ENCODE measurements around the gene DGKI. TPM values are rescaled to one million over a fixed set of nuclear protein-coding genes. Genes with fewer than 3 reads are reported as not detected.

Gene DGKI
- total RNA-seq, 4 donors from 2014 or later: 0.16 to 4.4 (median 2.1) TPM

DNA sequence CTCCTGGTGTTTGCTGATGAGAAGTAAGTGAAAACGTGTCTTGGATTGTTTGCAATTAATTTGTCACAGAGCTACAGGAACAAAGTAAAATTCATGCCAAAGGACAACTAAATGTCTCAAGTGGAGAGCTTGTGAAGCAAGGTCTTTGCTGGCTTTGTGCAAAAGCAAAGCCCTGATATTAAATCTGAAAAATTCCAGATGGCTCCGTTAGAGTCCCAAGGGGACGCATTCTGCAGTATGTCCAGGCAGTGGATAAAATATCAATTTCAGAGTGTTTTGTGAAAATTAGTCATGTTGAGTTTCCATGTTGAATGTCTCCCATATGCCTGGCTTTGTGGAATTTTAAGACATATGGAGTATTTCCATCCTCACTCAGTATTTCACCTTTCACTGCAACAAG is 400.7 kb downstream of the DGKI start:
- no peak for ATAC-seq (ENCODE audit: low FRiP score)
- TF ChIP-seq, protein P1, sequence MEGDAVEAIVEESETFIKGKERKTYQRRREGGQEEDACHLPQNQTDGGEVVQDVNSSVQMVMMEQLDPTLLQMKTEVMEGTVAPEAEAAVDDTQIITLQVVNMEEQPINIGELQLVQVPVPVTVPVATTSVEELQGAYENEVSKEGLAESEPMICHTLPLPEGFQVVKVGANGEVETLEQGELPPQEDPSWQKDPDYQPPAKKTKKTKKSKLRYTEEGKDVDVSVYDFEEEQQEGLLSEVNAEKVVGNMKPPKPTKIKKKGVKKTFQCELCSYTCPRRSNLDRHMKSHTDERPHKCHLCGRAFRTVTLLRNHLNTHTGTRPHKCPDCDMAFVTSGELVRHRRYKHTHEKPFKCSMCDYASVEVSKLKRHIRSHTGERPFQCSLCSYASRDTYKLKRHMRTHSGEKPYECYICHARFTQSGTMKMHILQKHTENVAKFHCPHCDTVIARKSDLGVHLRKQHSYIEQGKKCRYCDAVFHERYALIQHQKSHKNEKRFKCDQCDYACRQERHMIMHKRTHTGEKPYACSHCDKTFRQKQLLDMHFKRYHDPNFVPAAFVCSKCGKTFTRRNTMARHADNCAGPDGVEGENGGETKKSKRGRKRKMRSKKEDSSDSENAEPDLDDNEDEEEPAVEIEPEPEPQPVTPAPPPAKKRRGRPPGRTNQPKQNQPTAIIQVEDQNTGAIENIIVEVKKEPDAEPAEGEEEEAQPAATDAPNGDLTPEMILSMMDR (IDR thresholded peaks at IDR 0.05): no peak
- DNase-seq (ENCODE audit: low spot score): no peak

DNA sequence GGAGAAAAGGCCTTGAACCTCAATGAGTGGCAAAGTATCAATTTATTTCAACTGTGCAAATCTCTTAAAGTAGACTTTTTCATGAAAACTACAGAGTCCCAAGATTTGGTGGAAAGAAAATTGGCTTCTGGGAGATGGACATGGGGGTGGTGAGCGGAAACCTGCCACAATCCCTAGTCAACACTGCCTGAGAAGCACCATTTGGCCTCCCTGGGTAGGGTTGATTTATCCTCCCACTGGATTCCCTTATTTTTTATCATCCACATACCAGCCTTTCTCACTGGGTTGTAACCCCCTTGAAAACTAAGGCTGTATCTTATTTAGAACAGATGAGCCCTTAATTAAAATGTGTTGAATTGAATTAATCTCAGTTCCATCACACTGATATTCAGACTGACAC is 401.5 kb downstream of the DGKI start:
- TF ChIP-seq, protein P1 (IDR thresholded peaks at IDR 0.05): no peak
- ATAC-seq (ENCODE audit: low FRiP score): no peak
- no peak for DNase-seq (ENCODE audit: low spot score)

DNA sequence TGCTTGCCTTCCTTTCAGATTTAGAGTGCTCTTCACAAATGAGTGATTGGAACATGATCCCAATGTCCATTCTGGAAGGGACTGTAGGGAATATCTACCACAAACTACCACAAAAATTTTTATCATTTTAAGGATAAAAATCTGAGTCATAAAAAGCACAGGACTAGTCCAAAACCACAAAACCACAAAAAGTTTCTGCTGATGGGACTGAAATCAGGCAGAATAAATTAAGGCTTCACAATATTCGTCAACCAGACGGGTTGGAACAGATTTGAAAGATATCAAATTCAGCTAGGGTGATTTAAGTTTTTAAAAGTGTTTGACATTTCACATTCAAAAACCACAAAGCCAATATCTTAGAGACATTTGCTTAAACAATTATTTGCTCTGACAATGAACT is 403.2 kb downstream of the DGKI start:
- DNase-seq (ENCODE audit: low spot score) (no peak), ATAC-seq (ENCODE audit: low FRiP score) (no peak)
- TF ChIP-seq, protein P1 (IDR thresholded peaks at IDR 0.05): no peak

DNA sequence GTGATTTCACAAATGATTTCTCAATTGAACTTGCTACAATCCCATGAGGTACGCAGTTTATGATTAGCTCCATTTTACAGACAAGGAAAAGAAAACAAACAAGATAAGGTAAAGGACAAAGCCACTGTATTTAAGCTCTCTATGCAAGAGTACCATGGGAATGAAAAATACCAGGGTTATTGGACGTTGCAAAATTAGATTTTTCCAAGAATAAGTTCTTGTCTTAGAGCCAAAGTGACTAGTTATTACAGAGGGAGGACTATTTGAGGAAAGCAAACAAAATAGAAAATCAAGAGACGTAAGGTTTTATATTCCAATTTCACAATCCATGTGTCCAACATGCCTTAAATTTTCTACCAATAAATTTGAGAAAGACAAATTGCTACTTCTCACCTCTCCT is 405.3 kb downstream of the DGKI start:
- ATAC-seq (ENCODE audit: low FRiP score): no peak
- TF ChIP-seq, protein P1 (IDR thresholded peaks at IDR 0.05): no peak
- no peak for DNase-seq (ENCODE audit: low spot score)

DNA sequence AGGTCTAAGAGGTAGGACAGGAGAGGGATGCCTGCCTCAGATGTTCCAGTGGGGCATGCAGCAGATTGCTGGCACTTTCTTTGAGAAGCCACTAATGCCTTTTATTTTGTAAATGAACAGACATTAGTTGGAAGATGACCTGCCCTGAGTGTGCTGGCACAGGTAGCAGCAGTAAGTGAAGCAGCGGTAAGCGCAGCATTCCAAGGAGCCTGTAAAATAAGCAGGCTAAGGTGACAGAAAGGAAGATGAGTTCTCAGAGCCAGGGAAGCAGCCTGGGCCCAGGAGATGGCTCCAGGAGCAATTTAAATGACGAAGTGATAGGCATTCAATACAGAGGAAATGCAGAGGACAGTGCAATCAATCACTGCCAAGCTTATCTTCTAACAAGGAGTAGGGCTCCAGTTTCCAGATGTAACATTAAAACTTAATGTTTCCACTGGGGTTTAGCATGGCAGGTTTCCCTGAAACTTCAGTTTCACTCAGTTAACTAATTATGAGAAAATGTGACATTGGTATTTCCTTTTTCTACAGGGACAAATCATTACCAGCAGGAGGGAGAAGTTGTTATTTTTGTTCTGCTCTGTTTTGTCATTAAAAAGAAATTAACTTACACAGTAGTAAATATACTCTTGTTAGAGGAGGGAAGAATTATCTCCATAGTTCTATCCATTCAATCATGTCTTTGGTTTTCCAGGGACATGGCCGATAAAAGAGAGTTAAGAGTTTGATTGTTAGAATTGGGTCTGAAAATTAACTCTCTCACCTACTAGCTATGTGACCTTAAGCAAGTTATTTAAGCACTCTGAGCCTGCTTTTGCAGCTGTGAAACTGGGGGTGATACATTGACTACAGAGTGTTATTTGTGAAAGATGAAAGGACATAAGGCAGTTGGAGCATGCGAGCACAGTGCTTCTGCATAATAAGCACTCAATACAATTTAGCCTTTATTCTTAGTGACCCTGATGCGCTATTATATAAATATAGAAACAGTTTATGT is 406.6 kb downstream of the DGKI start:
- ATAC-seq (ENCODE audit: low FRiP score) (no peak), DNase-seq (ENCODE audit: low spot score) (no peak)
- TF ChIP-seq, protein P1 (IDR thresholded peaks at IDR 0.05): no peak

DNA sequence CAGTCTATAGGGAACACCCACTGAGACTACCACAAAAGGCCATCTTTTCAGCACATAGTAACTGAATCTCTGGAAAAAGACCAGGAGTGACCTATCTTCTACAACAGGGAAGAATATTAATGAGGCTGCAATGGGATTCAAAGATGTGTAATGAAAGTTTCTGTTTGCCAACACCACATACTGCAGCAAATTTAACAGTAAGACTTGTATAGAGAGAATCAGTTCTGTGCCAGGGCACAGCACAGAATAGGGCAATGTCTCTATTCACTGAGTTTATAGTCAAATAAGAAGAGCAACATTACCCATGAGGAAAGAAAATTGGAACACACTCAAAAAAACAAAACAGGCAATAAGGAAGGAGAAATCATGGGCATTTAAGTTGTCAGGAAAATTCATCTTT is 411.8 kb downstream of the DGKI start:
- TF ChIP-seq, protein P1 (IDR thresholded peaks at IDR 0.05): no peak
- DNase-seq (ENCODE audit: low spot score) (no peak), ATAC-seq (ENCODE audit: low FRiP score) (no peak)

DNA sequence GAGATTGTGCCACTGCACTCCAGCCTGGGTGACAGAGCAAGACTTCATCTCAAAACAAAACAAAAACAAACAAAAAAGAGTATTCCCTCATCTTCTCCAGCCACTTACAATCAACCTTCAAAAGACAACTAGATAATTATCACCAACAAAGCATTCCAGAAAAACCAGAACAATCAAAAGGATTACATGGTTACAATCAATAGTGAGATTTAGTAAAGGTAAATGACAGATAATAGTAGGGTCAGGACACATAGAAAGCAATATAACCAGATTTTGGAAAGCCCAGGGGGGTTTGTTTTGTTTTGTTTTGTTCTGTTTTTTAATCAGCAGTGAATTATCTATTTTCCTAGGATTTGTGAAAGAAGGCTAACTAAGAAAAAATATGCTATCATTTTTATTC is 412.2 kb downstream of the DGKI start:
- DNase-seq (ENCODE audit: low spot score): no peak
- ATAC-seq (ENCODE audit: low FRiP score): no peak
- TF ChIP-seq, protein P1 (IDR thresholded peaks at IDR 0.05): no peak
